HEK293T (cell line): ENCODE measurements around the gene ZNF236.

Experiments used
- ARNT ChIP-seq: fragments of 450-650 bp; IDR thresholded peaks from 2 replicates; pipeline ENCODE4 v1.6.1; 2017; ENCODE audit warnings: mild to moderate bottlenecking
- BHLHE40 ChIP-seq: fragments of 450-650 bp; IDR thresholded peaks from 2 replicates; pipeline ENCODE4 v1.6.1; 2016; ENCODE audit warnings: mild to moderate bottlenecking, moderate library complexity, borderline replicate concordance
- ELF4 ChIP-seq: fragments of 450-650 bp; IDR thresholded peaks from 2 replicates; pipeline ENCODE4 v1.6.1; 2017; ENCODE audit warnings: antibody characterized with exemption
- FOXK2 ChIP-seq: fragments of 450-650 bp; IDR thresholded peaks from 2 replicates; pipeline ENCODE4 v1.6.1; 2016; ENCODE audit warnings: mild to moderate bottlenecking
- FOXM1 ChIP-seq: fragments of 450-650 bp; IDR thresholded peaks from 2 replicates; pipeline ENCODE4 v1.6.1; 2017; ENCODE audit warnings: mild to moderate bottlenecking, borderline replicate concordance
- NFRKB ChIP-seq: fragments of 450-650 bp; IDR thresholded peaks from 2 replicates; pipeline ENCODE4 v1.6.1; 2016; ENCODE audit warnings: mild to moderate bottlenecking, moderate library complexity
- PKNOX1 ChIP-seq: fragments of 450-650 bp; IDR thresholded peaks from 2 replicates; pipeline ENCODE4 v1.6.1; 2016
- TARDBP ChIP-seq: fragments of 450-650 bp; IDR thresholded peaks from 2 replicates; pipeline ENCODE4 v1.6.1; 2016
- ZNF384 ChIP-seq: fragments of 450-650 bp; IDR thresholded peaks from 2 replicates; pipeline ENCODE4 v1.6.1; 2016

GRCh38 chr18:77017355-77017754 is 195.0 kb downstream of the ZNF236 start:
- TF ChIP-seq ZNF384 (no peak), BHLHE40 (no peak), PKNOX1 (no peak), ELF4 (no peak), FOXM1 (no peak), FOXK2 (no peak), TARDBP (no peak), ARNT (no peak), NFRKB (no peak)
